Fibroblast of the aortic adventitia (primary cell): ENCODE measurements around the gene B3GAT1. TPM values are rescaled to one million over a fixed set of nuclear protein-coding genes. Genes with fewer than 3 reads are reported as not detected.

Experiments used
- DNase-seq: peaks from one replicate; pipeline ENCODE4 v3.0.0-alpha.2; 2010; ENCODE audit warnings: low read depth
- H3K4me3 ChIP-seq: 2 replicates; pipeline ENCODE4 v1.5.1; 2011; ENCODE audit warnings: low read depth, mild to moderate bottlenecking, control low read depth, low read length, moderate library complexity
- total RNA-seq: library from RNA; depleted of rRNA; stranded (reverse); fragments of >200 nt; gene quantifications from 2 replicates; pipeline ENCODE4 v1.2.3, GENCODE V29; 2012; ENCODE audit warnings: low replicate concordance
- TF ChIP-seq, protein P1 (sequence below): IDR thresholded peaks from 2 replicates; pipeline ENCODE4 v1.5.1; 2011; ENCODE audit warnings: mild to moderate bottlenecking, low read length, control low read depth, inconsistent platforms; ENCODE audit not compliant: insufficient read depth

The B3GAT1 gene
- total RNA-seq, 1 donor = not detected

DNA sequence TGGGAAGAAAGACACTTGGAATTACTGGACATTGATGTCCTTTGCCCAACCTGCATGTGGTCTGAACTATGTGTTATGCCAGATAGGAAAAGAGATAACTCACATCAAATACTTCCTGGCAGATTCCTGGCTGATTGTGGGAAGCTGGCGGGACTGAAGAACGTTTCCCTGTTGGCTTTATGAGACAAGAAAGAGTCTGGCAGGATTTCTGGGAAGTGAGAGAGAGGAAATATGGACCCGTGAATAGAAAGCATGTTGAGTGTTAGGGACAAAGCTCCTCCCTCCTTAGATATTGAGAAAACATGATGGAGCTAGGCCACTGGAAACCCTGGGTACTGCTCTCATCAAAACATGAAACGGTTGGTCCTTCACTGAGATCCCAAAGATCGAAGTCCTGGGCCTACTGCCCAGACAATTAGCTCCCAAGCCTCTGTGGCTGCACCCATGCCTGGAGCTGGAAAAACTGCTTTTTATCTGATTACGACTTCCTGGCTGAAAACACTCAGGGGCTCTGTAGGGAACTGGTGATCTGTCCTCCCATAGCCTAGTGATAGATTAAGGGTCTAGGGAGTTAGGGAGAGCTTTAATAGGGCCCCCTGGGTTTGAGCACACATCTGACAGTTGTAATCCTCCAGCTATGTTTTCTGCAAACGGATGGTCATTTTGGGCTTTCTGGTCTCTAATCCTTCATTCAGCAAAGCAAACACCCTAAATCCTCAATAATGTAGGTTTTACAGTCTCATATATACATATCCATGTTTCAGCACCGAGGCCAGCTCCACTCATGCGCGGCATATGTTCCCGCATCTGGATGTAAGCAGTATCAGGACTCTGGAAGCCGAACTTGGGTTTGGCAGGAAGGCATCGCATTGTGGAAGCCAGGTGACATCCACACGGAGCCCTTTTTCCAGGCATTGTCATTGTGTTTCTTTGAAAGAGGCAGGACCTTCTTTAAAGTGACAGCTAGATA is 6.1 kb upstream of the B3GAT1 start:
- H3K4me3 ChIP-seq = no peak overlapping the region
- peak; percentile 2 for DNase-seq
- TF ChIP-seq, protein P1, sequence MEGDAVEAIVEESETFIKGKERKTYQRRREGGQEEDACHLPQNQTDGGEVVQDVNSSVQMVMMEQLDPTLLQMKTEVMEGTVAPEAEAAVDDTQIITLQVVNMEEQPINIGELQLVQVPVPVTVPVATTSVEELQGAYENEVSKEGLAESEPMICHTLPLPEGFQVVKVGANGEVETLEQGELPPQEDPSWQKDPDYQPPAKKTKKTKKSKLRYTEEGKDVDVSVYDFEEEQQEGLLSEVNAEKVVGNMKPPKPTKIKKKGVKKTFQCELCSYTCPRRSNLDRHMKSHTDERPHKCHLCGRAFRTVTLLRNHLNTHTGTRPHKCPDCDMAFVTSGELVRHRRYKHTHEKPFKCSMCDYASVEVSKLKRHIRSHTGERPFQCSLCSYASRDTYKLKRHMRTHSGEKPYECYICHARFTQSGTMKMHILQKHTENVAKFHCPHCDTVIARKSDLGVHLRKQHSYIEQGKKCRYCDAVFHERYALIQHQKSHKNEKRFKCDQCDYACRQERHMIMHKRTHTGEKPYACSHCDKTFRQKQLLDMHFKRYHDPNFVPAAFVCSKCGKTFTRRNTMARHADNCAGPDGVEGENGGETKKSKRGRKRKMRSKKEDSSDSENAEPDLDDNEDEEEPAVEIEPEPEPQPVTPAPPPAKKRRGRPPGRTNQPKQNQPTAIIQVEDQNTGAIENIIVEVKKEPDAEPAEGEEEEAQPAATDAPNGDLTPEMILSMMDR = no peak

DNA sequence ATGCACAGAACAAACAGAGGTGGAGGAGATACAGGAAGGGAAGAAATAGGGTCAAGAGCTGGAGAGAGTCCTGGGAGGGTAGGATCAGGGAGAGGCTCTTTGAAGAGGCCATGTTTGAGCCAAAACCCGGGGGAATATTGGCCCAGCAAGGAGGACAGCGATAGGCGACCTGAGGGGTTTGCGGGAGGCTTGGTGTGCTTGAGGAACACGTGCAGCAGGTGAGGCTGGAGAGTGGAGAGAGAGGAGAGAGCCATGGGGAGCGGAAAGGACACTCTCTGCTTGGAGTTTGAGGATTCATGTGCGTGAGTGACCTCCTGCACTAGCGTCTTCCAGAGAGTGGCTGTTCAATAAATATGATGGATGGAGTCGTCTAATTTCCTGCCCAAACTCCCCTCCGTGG is 4.7 kb upstream of the B3GAT1 start:
- no peak overlapping the region for H3K4me3 ChIP-seq
- DNase-seq = no peak
- TF ChIP-seq, protein P1 = no peak

DNA sequence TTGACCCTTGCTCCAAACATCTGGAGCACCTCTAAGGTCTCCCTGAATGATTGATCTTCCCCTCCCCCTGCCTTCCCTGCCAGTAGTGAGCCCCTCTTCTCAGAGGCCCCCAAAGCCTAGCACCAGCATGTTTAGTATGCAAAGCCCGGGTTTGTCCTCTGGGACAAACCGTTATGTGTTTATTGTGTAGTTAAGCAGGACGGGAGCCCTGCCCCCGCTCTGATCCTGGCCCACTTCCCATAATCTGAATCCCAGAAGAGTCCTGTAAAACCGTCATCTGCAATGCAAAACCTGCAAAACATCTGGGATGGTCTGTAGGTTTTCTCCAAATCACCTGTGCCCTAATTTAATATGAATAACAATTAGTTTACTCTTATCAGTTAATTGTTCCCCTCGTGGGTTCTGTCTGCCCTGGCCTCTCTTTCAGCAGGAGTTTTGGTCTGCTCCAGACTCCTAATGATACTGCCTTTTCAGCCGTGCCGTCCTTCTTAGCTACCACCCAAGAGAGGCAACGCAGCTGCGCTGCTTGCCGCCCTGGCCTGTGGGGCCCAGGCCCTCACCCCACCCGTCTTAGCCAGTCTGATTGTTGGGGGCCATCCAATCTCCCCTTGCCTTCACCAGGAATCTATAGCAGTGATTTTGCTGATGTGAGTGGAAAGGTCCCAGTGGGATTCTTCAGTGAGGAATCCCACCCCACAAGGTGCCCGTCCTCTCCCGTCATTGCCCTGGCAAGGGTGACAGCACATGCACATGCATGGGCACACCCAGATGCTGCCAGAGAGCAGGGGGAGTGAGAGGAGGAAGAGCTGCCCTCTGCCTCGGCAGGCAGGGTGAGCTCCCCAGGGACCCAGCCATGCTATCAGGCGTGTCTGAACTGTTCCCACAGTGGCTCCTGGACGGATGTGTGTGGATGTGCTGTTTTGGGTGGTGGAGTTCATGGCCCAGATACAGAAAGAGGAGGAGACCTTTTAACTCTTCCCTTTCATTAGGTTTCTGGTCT is 3.0 kb upstream of the B3GAT1 start:
- TF ChIP-seq, protein P1 = no peak
- no peak overlapping the region for H3K4me3 ChIP-seq
- no peak for DNase-seq

DNA sequence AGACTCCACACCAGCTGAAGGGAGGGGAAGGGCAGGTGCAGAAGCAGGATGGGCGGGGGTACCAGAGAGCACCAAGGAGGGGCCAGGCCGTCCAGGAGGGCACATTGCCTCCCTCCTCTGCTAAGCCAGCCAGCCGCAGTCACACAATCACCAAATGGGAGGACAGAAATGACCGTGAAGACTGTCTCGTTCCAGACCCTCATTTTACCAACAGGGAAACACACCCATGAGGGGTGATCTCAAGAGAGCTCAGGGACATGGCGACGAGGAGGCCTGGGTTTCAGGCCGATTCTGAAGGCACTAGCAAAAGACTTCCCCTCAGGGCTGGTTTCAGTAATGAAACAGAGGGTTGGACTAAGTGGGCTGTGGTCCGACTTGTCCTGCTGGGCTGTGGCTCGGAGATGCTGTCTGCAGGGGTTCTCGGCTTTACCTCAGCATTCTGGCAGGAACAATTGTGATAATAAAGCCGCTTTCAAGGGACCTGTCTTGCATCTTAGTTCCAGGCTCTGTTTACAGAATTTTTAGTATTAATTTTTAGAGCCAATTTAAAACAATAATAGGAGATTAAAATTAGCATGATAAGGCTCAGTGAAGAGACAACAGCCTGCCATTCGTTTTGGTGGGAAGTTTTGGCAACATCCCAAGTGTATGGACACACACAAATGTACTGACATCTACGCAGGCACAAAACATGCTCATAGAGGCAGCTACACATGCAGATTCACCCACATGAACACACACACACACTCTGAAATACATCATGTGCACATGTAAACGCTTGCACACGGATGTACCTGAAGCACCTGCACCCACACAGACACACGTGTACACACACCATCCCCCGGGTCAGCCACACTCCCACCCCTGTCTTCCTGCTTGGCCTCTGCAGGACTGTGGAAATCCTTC is 2.0 kb upstream of the B3GAT1 start:
- TF ChIP-seq, protein P1 = no peak
- DNase-seq = no peak

DNA sequence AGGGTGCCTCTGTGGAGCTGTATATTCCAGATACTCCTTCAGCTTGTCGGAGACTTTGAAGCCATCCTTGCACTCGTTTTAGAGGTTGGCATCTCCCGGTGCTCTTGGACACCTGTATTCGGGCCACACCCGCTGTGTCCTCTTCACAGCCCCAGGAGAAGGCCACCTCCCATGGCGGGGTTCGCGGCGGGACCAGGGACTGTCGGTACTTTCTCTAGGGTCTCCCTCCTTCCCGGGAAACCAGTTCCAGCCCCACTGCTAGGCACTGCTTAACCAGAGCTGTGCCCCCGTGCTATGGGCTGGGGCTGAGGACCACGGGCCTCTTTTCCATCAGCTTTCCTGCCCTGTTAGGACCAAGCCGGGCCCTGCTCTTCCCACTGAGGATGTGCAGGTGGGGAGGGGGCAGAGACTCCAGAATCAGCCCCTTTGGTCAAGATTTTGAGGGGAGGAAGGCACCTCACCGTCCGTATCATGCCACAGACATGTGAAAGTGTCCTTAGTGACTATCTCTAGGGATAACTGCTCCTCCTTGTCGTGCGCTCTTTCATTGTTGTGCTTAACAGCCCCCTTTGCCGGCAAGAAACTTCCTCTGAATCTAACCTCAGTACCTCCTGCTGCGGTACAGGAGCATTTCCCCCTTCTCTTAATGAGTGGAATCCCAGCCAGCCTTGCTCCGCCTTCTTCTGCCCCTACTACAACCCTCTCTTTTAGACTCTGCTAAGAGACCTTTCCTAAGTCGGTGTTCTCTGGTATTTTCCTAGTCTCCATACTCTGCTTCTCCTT is 1.2 kb upstream of the B3GAT1 start:
- H3K4me3 ChIP-seq = no peak overlapping the region
- DNase-seq = no peak
- TF ChIP-seq, protein P1 = no peak

More for the DNA sequence above, 2.0 kb upstream of the B3GAT1 start:
- no peak overlapping the region for H3K4me3 ChIP-seq
